Testis (tissue), 3 donors: ENCODE results near the gene IGSF11. TPM values are rescaled to one million over a fixed set of nuclear protein-coding genes. Genes with fewer than 3 reads are reported as not detected.

ENCODE experiments used
- DNase-seq: peaks from one replicate; pipeline ENCODE4 v3.0.0-alpha.2; 2019
- H3K27ac ChIP-seq, 2 donors: fragments of 200-600 bp; sonication (generic); one replicate each; pipeline ENCODE4 v1.5.1; 2019
- H3K27me3 ChIP-seq: fragments of 200-600 bp; sonication (generic); one replicate; pipeline ENCODE4 v1.5.1; 2019
- H3K36me3 ChIP-seq: fragments of 200-600 bp; sonication (generic); one replicate; pipeline ENCODE4 v1.5.1; 2017; ENCODE audit warnings: low read depth; ENCODE audit errors: missing control alignments
- H3K4me1 ChIP-seq: fragments of 200-600 bp; sonication (generic); one replicate; pipeline ENCODE4 v1.5.1; 2019
- H3K4me3 ChIP-seq, 2 donors: fragments of 200-600 bp; sonication (generic); one replicate each; pipeline ENCODE4 v1.5.1; 2017 to 2019
- H3K9me3 ChIP-seq: fragments of 200-600 bp; sonication (generic); one replicate; pipeline ENCODE4 v1.5.1; 2017
- POLR2A ChIP-seq: fragments of 450-650 bp; IDR thresholded peaks from one replicate; pipeline ENCODE4 v1.6.1; 2017; ENCODE audit warnings: antibody characterized with exemption, mild to moderate bottlenecking, moderate library complexity
- WGBS, 2 donors: methylation state at CpG; one replicate each; pipeline ENCODE4 v1.1.5; 2018; 5-methylcytosine and 5-hydroxymethylcytosine counted together
- intact Hi-C: fragments of 100-400 bp; cut with DNase I; formaldehyde crosslinking; loops from one replicate; pipeline ENCODE4 v1.15.1; 2023; ENCODE audit warnings: low total_unique reads
- polyA plus RNA-seq: library from polyadenylated mRNA; stranded (reverse); fragments of 350-450 nt; fragmentation: Illumina TruSeq; extraction: RNeasy Lipid Tissue Mini Kit (QIAGEN cat#74804); gene quantifications from one replicate; pipeline ENCODE4 v1.2.3, GENCODE V29; 2014; ENCODE audit warnings: low read depth, low replicate concordance; ENCODE audit not compliant: insufficient read depth
- total RNA-seq, 2 donors: library from RNA; depleted of rRNA; stranded (reverse); fragments of >200 nt; gene quantifications; one replicate each; pipeline ENCODE4 v1.2.3, GENCODE V29; 2016
- TF ChIP-seq, protein P1 (sequence below), 3 experiments: fragments of 450-650 bp in 2 of 3; fragments of 200-600 bp in 1 of 3; sonication (generic) in 1 of 3; IDR thresholded peaks; one replicate each; pipeline ENCODE4 v1.5.1; 2016 to 2019; ENCODE audit warnings: antibody characterized with exemption in 3 of 3, mild to moderate bottlenecking in 2 of 3, moderate library complexity in 1 of 3

IGSF11 gene
- total and polyA plus RNA-seq, 3 donors from 2014 or later = 80.0 to 105 (median 99.1) TPM

GRCh38 chr3:118942195-118942594, 92.5 kb downstream of the IGSF11 start:
- Histone ChIP-seq H3K4me3 (no peak overlapping the region), H3K9me3 (no peaks in the 10 kb centered on the region), H3K4me1 (peaks cover 13% of the 10 kb centered on the region), H3K27me3 (no peaks in the 10 kb centered on the region), H3K27ac (no peak overlapping the region), H3K36me3 (no peaks in the 10 kb centered on the region)
- TF ChIP-seq POLR2A = no peak
- TF ChIP-seq, protein P1, sequence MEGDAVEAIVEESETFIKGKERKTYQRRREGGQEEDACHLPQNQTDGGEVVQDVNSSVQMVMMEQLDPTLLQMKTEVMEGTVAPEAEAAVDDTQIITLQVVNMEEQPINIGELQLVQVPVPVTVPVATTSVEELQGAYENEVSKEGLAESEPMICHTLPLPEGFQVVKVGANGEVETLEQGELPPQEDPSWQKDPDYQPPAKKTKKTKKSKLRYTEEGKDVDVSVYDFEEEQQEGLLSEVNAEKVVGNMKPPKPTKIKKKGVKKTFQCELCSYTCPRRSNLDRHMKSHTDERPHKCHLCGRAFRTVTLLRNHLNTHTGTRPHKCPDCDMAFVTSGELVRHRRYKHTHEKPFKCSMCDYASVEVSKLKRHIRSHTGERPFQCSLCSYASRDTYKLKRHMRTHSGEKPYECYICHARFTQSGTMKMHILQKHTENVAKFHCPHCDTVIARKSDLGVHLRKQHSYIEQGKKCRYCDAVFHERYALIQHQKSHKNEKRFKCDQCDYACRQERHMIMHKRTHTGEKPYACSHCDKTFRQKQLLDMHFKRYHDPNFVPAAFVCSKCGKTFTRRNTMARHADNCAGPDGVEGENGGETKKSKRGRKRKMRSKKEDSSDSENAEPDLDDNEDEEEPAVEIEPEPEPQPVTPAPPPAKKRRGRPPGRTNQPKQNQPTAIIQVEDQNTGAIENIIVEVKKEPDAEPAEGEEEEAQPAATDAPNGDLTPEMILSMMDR (IDR thresholded peaks at IDR 0.05) = no peak
- no peak for DNase-seq
- 73 to 80% methylated on average over 3 of the region's 3 CpGs for WGBS, 2 donors
- intact Hi-C loops = no loop called here

DNA sequence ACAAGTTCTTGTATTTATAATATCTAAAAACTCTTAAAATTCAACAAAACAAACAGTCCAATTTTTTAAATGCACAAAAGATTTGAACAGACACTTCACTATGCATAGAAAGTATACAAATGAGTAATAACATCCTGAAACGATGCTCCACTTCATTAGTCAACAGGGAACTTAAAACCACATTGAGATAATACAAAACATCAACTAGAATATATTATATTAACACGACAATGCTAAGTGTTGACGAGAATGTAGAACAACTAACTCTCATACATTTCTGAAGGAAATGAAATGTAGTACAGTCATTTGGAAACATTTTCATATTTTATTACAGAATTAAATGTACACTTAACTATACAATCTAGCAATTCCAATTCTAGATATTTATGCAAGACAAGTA, 93.4 kb downstream of the IGSF11 start:
- TF ChIP-seq POLR2A = no peak
- TF ChIP-seq, protein P1 (IDR thresholded peaks at IDR 0.05) = no peak
- no peak for DNase-seq
- Histone ChIP-seq H3K36me3 (no peaks in the 10 kb centered on the region), H3K9me3 (no peaks in the 10 kb centered on the region), H3K4me1 (peaks cover 13% of the 10 kb centered on the region), H3K27ac (no peak overlapping the region), H3K27me3 (no peaks in the 10 kb centered on the region), H3K4me3 (no peak overlapping the region)
- WGBS, 2 donors = 83 to 87% methylated on average over 3 of the region's 3 CpGs
- intact Hi-C loops = no loop called here

- intact Hi-C loops = no loop called here
- WGBS, 2 donors = 82 to 90% methylated on average over 5 of the region's 5 CpGs
- Histone ChIP-seq H3K4me3 (no peak overlapping the region), H3K27me3 (no peaks in the 10 kb centered on the region), H3K4me1 (peaks cover 10% of the 10 kb centered on the region), H3K27ac (no peak overlapping the region), H3K36me3 (no peaks in the 10 kb centered on the region), H3K9me3 (no peaks in the 10 kb centered on the region)
- no peak for DNase-seq
- TF ChIP-seq POLR2A = no peak
- TF ChIP-seq, protein P1 (IDR thresholded peaks at IDR 0.05) = no peak
Measured at GRCh38 chr3:118938183-118938961, 96.3 kb downstream of the IGSF11 start.

DNA sequence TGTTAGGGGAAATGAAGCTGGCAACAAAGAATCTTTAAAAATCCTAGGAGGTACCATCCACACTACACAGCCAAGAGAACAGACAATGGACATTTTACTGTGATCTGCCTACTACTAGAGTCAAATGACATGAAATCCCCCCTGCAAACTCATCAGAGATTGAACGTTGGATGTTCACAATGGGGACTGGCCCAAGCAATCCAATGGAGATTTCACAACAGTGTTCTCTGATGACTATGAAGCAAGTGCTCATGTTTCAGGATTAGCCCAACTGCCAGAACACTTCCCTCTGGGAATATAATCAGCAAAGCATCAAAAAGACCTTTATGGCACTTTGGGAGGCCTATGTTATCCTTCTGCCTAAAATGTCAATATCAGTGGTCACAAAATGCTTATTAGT, 97.8 kb downstream of the IGSF11 start:
- Histone ChIP-seq H3K27me3 (no peaks in the 10 kb centered on the region), H3K4me3 (no peak overlapping the region), H3K27ac (no peak overlapping the region), H3K36me3 (no peaks in the 10 kb centered on the region), H3K9me3 (no peaks in the 10 kb centered on the region), H3K4me1 (no peaks in the 10 kb centered on the region)
- 68 to 86% methylated on average over 1 of the region's 1 CpG for WGBS, 2 donors
- no peak for TF ChIP-seq POLR2A
- TF ChIP-seq, protein P1 (IDR thresholded peaks at IDR 0.05) = no peak
- intact Hi-C loops = no loop called here
- DNase-seq = no peak
